ENCODE results near the gene SPTBN1.

- TF ChIP-seq CTCF (IDR thresholded peaks at IDR 0.05) (no peak), ZNF512 (CRISPR knock-in tag; IDR thresholded peaks at IDR 0.05; ENCODE audit: borderline replicate concordance) (no peak), JUN (CRISPR knock-in tag; IDR thresholded peaks at IDR 0.05) (no peak), FOXK1 (CRISPR knock-in tag; IDR thresholded peaks at IDR 0.05) (no peak), RELA (CRISPR knock-in tag; IDR thresholded peaks at IDR 0.05; ENCODE audit: borderline replicate concordance) (no peak)
Observed at GRCh38 chr2:54712516-54712915, 256.4 kb downstream of the SPTBN1 start.

All from WTC11 (cell line).